Keratinocyte (primary cell): ENCODE measurements around the gene ABCG1. TPM values are rescaled to one million over a fixed set of nuclear protein-coding genes. Genes with fewer than 3 reads are reported as not detected.

Source experiments
- DNase-seq: peaks from one replicate; pipeline ENCODE4 v3.0.0-alpha.2; 2011; ENCODE audit warnings: low read depth, missing footprints, low spot score
- FAIRE-seq: peaks from 2 replicates; lab custom pipeline; 2011; peaks lifted over from hg19 to GRCh38; lab: Jason Lieb, UNC
- H2AFZ ChIP-seq: 2 replicates; pipeline ENCODE4 v1.6.0; 2012; ENCODE audit warnings: low read length, control low read depth, inconsistent platforms; ENCODE audit not compliant: control insufficient read depth
- H3K27ac ChIP-seq: 2 replicates; pipeline ENCODE4 v1.5.1; 2011; ENCODE audit warnings: low read length; ENCODE audit not compliant: control insufficient read depth, insufficient read depth
- H3K27me3 ChIP-seq: 3 replicates; pipeline ENCODE4 v1.6.0; 2011; ENCODE audit warnings: low read length; ENCODE audit not compliant: control insufficient read depth, insufficient read depth; ENCODE audit errors: extremely low read depth
- H3K36me3 ChIP-seq, 2 experiments: 2 replicates in 1 of 2; 3 replicates in 1 of 2; pipeline ENCODE4 v1.5.1; 2011; ENCODE audit warnings: low read length in 2 of 2, mild to moderate bottlenecking in 1 of 2; ENCODE audit not compliant: control insufficient read depth in 2 of 2, insufficient read depth in 2 of 2; ENCODE audit errors: extremely low read depth in 1 of 2
- H3K4me1 ChIP-seq: 3 replicates; pipeline ENCODE4 v1.5.1; 2011; ENCODE audit warnings: low read length; ENCODE audit not compliant: control insufficient read depth, insufficient read depth; ENCODE audit errors: extremely low read depth
- H3K4me2 ChIP-seq: 3 replicates; pipeline ENCODE4 v1.6.0; 2011; ENCODE audit warnings: low read depth, low read length; ENCODE audit not compliant: control insufficient read depth, insufficient read depth; ENCODE audit errors: extremely low read depth
- H3K4me3 ChIP-seq, 3 experiments: fragments of 200-600 bp in 1 of 3; sonication (generic) in 1 of 3; 2 replicates in 2 of 3; 3 replicates in 1 of 3; pipeline ENCODE4 v1.5.1; 2011 to 2016; ENCODE audit warnings: low read length in 3 of 3, mild to moderate bottlenecking in 3 of 3, control low read depth in 2 of 3, inconsistent platforms in 1 of 3, low read depth in 1 of 3, mixed read lengths in 1 of 3, mixed run types in 1 of 3, moderate library complexity in 1 of 3; ENCODE audit not compliant: control insufficient read depth in 2 of 3, insufficient read depth in 2 of 3; ENCODE audit errors: extremely low read depth in 1 of 3
- H3K79me2 ChIP-seq: 2 replicates; pipeline ENCODE4 v1.6.0; 2012; ENCODE audit warnings: low read length; ENCODE audit not compliant: control insufficient read depth, insufficient read depth
- H3K9ac ChIP-seq: 3 replicates; pipeline ENCODE4 v1.6.0; 2011; ENCODE audit warnings: low read length; ENCODE audit not compliant: control insufficient read depth, insufficient read depth; ENCODE audit errors: extremely low read depth
- H3K9me1 ChIP-seq: 3 replicates; pipeline ENCODE4 v1.6.0; 2011; ENCODE audit warnings: low read length; ENCODE audit not compliant: control insufficient read depth, insufficient read depth; ENCODE audit errors: extremely low read depth
- H3K9me3 ChIP-seq: 2 replicates; pipeline ENCODE4 v1.5.1; 2012; ENCODE audit warnings: low read depth, low read length; ENCODE audit not compliant: control insufficient read depth
- H4K20me1 ChIP-seq: 3 replicates; pipeline ENCODE4 v1.6.0; 2011; ENCODE audit warnings: low read length; ENCODE audit not compliant: control insufficient read depth, insufficient read depth; ENCODE audit errors: extremely low read depth
- CTCF ChIP-seq, 3 experiments: IDR thresholded peaks in 1 of 3; conservative IDR thresholded peaks in 1 of 3; optimal IDR thresholded peaks in 1 of 3; 2 replicates in 2 of 3; 3 replicates in 1 of 3; pipeline versions ENCODE3 to v1.5.1; 2011; ENCODE audit warnings: low read length in 3 of 3, mild to moderate bottlenecking in 3 of 3, moderate library complexity in 2 of 3, control low read depth in 1 of 3, inconsistent platforms in 1 of 3; ENCODE audit not compliant: insufficient read depth in 2 of 3; ENCODE audit errors: extremely low read depth in 1 of 3
- EZH2 ChIP-seq: IDR thresholded peaks from one replicate; pipeline ENCODE4 v1.6.1; 2012; ENCODE audit warnings: inconsistent platforms, mild to moderate bottlenecking, low read length, moderate library complexity
- dilution Hi-C: fragments of 300-500 bp; cut with MboI; formaldehyde crosslinking; loops from one replicate; pipeline ENCODE4 v1.7.0; 2020; ENCODE audit warnings: low sequenced_read_pairs; ENCODE audit not compliant: extremely low pct_ligation_motif_present
- polyA plus RNA-seq, 5 experiments: library from polyadenylated mRNA; depleted of rRNA in 3 of 5; stranded (reverse) in 3 of 5; stranded (forward) in 1 of 5; unstranded in 1 of 5; fragments of >200 nt; gene quantifications; 1 replicate in 1 of 5; 2 replicates in 3 of 5; 3 replicates in 1 of 5; pipeline versions ENCODE4 v1.2.1 to v1.2.3, GENCODE V29; 2011 to 2012; ENCODE audit warnings: missing spikeins in 2 of 5, low read depth in 1 of 5, low replicate concordance in 1 of 5

The ABCG1 gene
- polyA plus RNA-seq, 1 donor (not counting 4 experiments of a cell fraction or from before 2014, with no cell fraction given): 3.3 TPM

GRCh38 chr21:42287193-42288083 lies 68.5 kb downstream of the ABCG1 start:
- TF ChIP-seq EZH2 (no peak), CTCF (optimal IDR thresholded peaks at IDR 0.05 in 1 of 3, IDR thresholded peaks at IDR 0.05 in 1 of 3, conservative IDR thresholded peaks at IDR 0.05 in 1 of 3; ENCODE audit: extremely low read depth in 1 of 3, insufficient read depth in 2 of 3, low read length in 3 of 3) (no peak)
- DNase-seq (no peak), FAIRE-seq (no peak)
- Histone ChIP-seq H3K9me1 (no peaks in the 10 kb centered on the region), H2AFZ (no peak overlapping the region), H4K20me1 (no peaks in the 10 kb centered on the region), H3K4me1 (no peaks in the 10 kb centered on the region), H3K36me3 (no peaks in the 10 kb centered on the region), H3K27me3 (no peaks in the 10 kb centered on the region), H3K79me2 (no peaks in the 10 kb centered on the region), H3K27ac (no peak overlapping the region), H3K4me3 (no peak overlapping the region), H3K9me3 (no peaks in the 10 kb centered on the region), H3K4me2 (no peak overlapping the region), H3K9ac (no peak overlapping the region)
- dilution Hi-C loops: no loop called here

GRCh38 chr21:42288962-42289361 lies 70.0 kb downstream of the ABCG1 start:
- Histone ChIP-seq H2AFZ (no peak overlapping the region), H3K4me1 (no peaks in the 10 kb centered on the region), H3K4me3 (no peak overlapping the region), H4K20me1 (no peaks in the 10 kb centered on the region), H3K36me3 (no peaks in the 10 kb centered on the region), H3K27me3 (no peaks in the 10 kb centered on the region), H3K9me1 (no peaks in the 10 kb centered on the region), H3K9ac (no peak overlapping the region), H3K4me2 (no peak overlapping the region), H3K27ac (no peak overlapping the region), H3K9me3 (peaks cover 2% of the 10 kb centered on the region), H3K79me2 (no peaks in the 10 kb centered on the region)
- FAIRE-seq (no peak), DNase-seq (no peak)
- dilution Hi-C loops: no loop called here
- TF ChIP-seq EZH2: no peak
